ENCODE results near the gene RABIF.

- TF ChIP-seq EZH2 (IDR thresholded peaks at IDR 0.05; ENCODE audit: borderline replicate concordance, low read depth, low read length, severe bottlenecking) = no peak
- TF ChIP-seq CTCF (IDR thresholded peaks at IDR 0.05; ENCODE audit: borderline replicate concordance, extremely low read depth, low read length, poor library complexity, severe bottlenecking) = no peak
Measured at GRCh38 chr1:202934755-202935154, 45.8 kb upstream of the RABIF start.

Data from DND-41 (cell line).